Hepatocyte (in vitro differentiated cells): ENCODE data around the gene PLEKHG4B. TPM values are rescaled to one million over a fixed set of nuclear protein-coding genes. Genes with fewer than 3 reads are reported as not detected.

Experiments used
- DNase-seq: peaks from one replicate; pipeline ENCODE4 v3.0.0-alpha.2; 2016; ENCODE audit warnings: low spot score
- H2AFZ ChIP-seq: fragments of 200-600 bp; sonication (generic); 2 replicates; pipeline ENCODE4 v1.6.0; 2016; ENCODE audit warnings: antibody characterized with exemption, mild to moderate bottlenecking
- H3K27ac ChIP-seq: fragments of 200-600 bp; sonication (generic); 2 replicates; pipeline ENCODE4 v1.5.1; 2016; ENCODE audit warnings: mild to moderate bottlenecking
- H3K27me3 ChIP-seq: fragments of 200-600 bp; sonication (generic); 2 replicates; pipeline ENCODE4 v1.6.1; 2016
- H3K36me3 ChIP-seq: fragments of 200-600 bp; sonication (generic); replicated peaks from 2 replicates; pipeline ENCODE4 v1.5.1; 2016; ENCODE audit warnings: low read depth; ENCODE audit not compliant: insufficient read depth
- H3K4me1 ChIP-seq: fragments of 200-600 bp; sonication (generic); 2 replicates; pipeline ENCODE4 v1.5.1; 2016; ENCODE audit warnings: mild to moderate bottlenecking, moderate library complexity; ENCODE audit not compliant: insufficient read depth
- H3K4me2 ChIP-seq: fragments of 200-600 bp; sonication (generic); 2 replicates; pipeline ENCODE4 v1.6.0; 2016
- H3K4me3 ChIP-seq: fragments of 200-600 bp; sonication (generic); 2 replicates; pipeline ENCODE4 v1.5.1; 2016; ENCODE audit warnings: mild to moderate bottlenecking
- H3K79me2 ChIP-seq: fragments of 200-600 bp; sonication (generic); 2 replicates; pipeline ENCODE4 v1.6.0; 2017; ENCODE audit warnings: mild to moderate bottlenecking
- H3K9me2 ChIP-seq: fragments of 200-600 bp; sonication (generic); replicated peaks from 2 replicates; pipeline ENCODE4 v1.6.0; 2017; ENCODE audit warnings: mild to moderate bottlenecking; ENCODE audit not compliant: insufficient read depth
- H3K9me3 ChIP-seq: fragments of 200-600 bp; sonication (generic); 2 replicates; pipeline ENCODE4 v1.5.1; 2016; ENCODE audit warnings: low read depth, mild to moderate bottlenecking
- H4K20me1 ChIP-seq: fragments of 200-600 bp; sonication (generic); 2 replicates; pipeline ENCODE4 v1.6.0; 2016; ENCODE audit warnings: mild to moderate bottlenecking; ENCODE audit not compliant: insufficient read depth, poor library complexity, severe bottlenecking
- CTCF ChIP-seq: fragments of 200-600 bp; sonication (generic); IDR thresholded peaks from 2 replicates; pipeline ENCODE4 v1.5.1; 2016; ENCODE audit warnings: antibody characterized with exemption, mild to moderate bottlenecking; ENCODE audit not compliant: poor library complexity
- EZH2 ChIP-seq: fragments of 200-600 bp; sonication (generic); IDR thresholded peaks from 2 replicates; pipeline ENCODE4 v1.6.1; 2016; ENCODE audit warnings: antibody characterized with exemption, mild to moderate bottlenecking, borderline replicate concordance
- EZH2phosphoT487 ChIP-seq: fragments of 200-600 bp; sonication (generic); IDR thresholded peaks from one replicate; pipeline ENCODE4 v1.6.1; 2018; ENCODE audit warnings: antibody characterized with exemption, mild to moderate bottlenecking, low read depth, moderate library complexity; ENCODE audit not compliant: unreplicated experiment, severe bottlenecking
- WGBS: methylation state at CpG from one replicate; pipeline ENCODE4 v1.1.6; 2016; ENCODE audit warnings: low lambda C conversion rate; ENCODE audit errors: missing lambda C conversion rate; 5-methylcytosine and 5-hydroxymethylcytosine counted together
- polyA plus RNA-seq: library from polyadenylated mRNA; unstranded; fragments of >200 nt; fragmentation: Nextera tagmentation; extraction: Ambion mirVana; gene quantifications from 2 replicates; pipeline ENCODE4 v1.2.1, GENCODE V29; 2016
- total RNA-seq: library from RNA; depleted of rRNA; stranded (reverse); fragments of >200 nt; gene quantifications from 2 replicates; pipeline ENCODE4 v1.2.3, GENCODE V29; 2014

Gene PLEKHG4B
- total and polyA plus RNA-seq, 2 experiments from 2014 or later: 3.6 to 4.0 TPM

DNA sequence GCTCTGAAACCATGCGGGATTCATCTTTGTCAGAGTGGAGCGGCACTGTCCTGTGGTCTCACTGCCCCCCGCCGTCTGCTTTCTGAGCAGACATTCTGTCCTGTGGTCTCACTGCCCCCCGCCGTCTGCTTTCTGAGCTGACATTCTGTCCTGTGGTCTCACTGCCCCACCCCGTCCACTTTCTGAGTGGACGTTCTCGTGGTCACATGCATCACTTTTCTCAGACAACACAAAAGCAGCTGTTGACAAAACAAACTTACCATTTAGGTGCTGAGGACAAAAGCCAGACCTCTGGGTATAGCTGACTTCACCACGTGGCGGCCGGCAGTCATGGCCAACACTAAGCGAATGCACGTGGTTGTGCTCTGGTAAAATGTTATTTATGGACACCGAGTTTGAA lies 102.1 kb downstream of the PLEKHG4B start:
- Histone ChIP-seq H3K9me3 (no peaks in the 10 kb centered on the region), H3K4me2 (no peak overlapping the region), H3K9me2 (no peaks in the 10 kb centered on the region), H2AFZ (no peak overlapping the region), H4K20me1 (no peaks in the 10 kb centered on the region), H3K27me3 (no peaks in the 10 kb centered on the region), H3K4me1 (no peaks in the 10 kb centered on the region), H3K79me2 (no peaks in the 10 kb centered on the region), H3K4me3 (no peak overlapping the region), H3K36me3 (no peaks in the 10 kb centered on the region), H3K27ac (no peak overlapping the region)
- 82% methylated on average over 15 of the region's 15 CpGs for WGBS
- DNase-seq: no peak
- TF ChIP-seq EZH2 (no peak), CTCF (no peak), EZH2phosphoT487 (no peak)

- Histone ChIP-seq H3K4me2 (no peak overlapping the region), H3K9me3 (no peaks in the 10 kb centered on the region), H2AFZ (no peak overlapping the region), H3K4me1 (no peaks in the 10 kb centered on the region), H3K9me2 (no peaks in the 10 kb centered on the region), H3K79me2 (no peaks in the 10 kb centered on the region), H4K20me1 (no peaks in the 10 kb centered on the region), H3K4me3 (no peak overlapping the region), H3K36me3 (no peaks in the 10 kb centered on the region), H3K27me3 (no peaks in the 10 kb centered on the region), H3K27ac (no peak overlapping the region)
- WGBS: 96% methylated on average over 35 of the region's 36 CpGs
- no peak for DNase-seq
- TF ChIP-seq CTCF (no peak), EZH2phosphoT487 (no peak), EZH2 (no peak)
These were observed 102.7 kb downstream of the PLEKHG4B start for GRCh38 chr5:194603-195209.

DNA sequence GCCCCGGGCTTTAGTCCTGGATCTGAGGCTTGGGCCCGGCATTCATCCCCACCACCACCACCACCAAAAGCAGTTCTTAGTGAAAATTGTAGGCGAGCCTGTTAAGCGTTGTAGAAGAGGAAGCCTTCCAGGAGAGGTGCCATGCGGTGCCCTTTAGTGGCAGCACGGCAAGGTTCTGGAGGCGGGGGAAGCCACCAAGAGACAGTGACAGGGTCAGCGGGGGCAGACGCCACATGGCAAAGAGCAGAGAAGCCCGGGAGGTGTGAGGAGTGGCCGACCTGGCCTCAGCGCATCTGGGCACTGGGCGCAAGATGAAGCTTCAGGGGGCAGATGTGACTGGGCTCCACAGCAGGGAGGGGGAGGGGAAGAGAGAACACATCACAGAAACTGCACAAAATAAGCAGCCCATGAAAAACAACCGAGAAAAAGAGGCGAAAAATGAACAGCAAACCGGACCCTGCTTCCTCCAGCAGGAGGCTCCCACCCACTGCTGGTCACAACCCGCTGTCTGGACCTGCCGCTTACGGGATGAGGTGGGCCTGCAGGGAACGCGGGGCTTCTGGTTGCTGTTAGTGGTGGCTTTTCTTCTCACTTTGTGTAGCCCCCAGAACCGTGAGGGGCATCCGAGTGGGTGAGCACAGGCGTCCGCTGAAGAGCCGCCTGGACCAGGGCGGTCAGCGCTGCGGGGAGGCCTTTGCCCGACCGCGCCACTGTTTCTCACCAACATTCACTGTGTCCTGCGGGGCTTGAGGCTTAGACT lies 103.6 kb downstream of the PLEKHG4B start:
- H3K27me3 ChIP-seq: no peaks in the 10 kb centered on the region
- WGBS: 91% methylated on average over 32 of the region's 33 CpGs

More for the DNA sequence above, 103.6 kb downstream of the PLEKHG4B start:
- no peaks in the 10 kb centered on the region for H3K79me2 ChIP-seq
- no peaks in the 10 kb centered on the region for H3K9me3 ChIP-seq
- no peaks in the 10 kb centered on the region for H3K36me3 ChIP-seq
- no peak for DNase-seq
- no peak overlapping the region for H3K4me3 ChIP-seq
- no peaks in the 10 kb centered on the region for H3K9me2 ChIP-seq
- H2AFZ ChIP-seq: no peak overlapping the region
- no peaks in the 10 kb centered on the region for H4K20me1 ChIP-seq
- H3K4me2 ChIP-seq: no peak overlapping the region
- H3K4me1 ChIP-seq: no peaks in the 10 kb centered on the region
- no peak for TF ChIP-seq EZH2
- no peak for TF ChIP-seq CTCF
- TF ChIP-seq EZH2phosphoT487: no peak
- H3K27ac ChIP-seq: no peak overlapping the region
